HG03025 (cell line): ENCODE measurements around the gene TASOR2.

Experiments used
- ATAC-seq: cut with Tn5 transposase; IDR thresholded peaks from one replicate; pipeline ENCODE4 v1.9.1; 2021; ENCODE audit warnings: mild to moderate bottlenecking, moderate library complexity; ENCODE audit not compliant: unreplicated experiment, low FRiP score

Gene TASOR2

DNA sequence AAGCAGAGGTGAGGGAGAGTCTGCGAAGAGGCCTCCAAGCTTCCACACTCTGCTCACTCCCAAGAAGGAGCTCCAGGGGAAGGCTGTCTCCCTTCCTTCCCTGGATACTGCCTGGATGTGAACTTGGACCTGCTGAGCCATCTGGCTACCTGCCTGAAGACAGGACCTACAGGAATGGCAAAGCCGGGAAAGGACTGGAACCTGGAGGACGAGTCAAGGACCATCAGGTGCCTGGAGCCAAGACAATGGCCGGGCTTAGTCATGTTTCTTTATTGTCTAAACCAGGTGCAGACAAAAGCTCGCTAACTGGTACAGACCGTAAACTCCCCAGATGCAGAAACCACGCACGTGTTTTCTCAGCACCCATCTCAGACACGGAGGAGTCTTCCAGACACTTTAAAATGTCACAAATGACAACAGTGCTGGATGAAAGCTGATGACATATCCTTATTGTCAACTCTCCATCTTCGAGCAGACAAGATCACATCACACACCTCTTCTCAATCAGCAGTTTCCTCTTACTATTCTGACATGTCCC, 30.4 kb upstream of the TASOR2 start:
- ATAC-seq, result no peak

DNA sequence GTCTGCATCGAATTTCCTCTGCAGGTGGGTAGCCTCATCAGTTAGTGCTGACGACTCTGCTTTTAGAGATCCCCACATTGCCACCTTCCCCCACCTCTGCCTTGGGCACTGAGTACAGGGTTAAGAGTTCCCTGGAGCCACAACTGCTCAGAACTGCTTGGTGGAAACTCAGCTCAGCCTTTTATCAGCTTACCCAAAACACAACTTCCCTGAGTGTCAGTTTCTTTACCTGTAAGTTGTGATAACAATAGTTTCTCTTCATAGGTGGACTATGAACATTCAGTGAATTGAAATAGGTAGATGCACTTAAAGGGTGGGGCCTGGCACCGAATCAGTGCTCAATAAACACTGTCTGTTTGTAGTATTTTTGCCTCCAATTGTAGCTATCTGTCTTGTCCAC, 29.5 kb upstream of the TASOR2 start:
- ATAC-seq, result no peak

GRCh38 chr10:5656737-5657579, 27.7 kb upstream of the TASOR2 start:
- ATAC-seq, result no peak

DNA sequence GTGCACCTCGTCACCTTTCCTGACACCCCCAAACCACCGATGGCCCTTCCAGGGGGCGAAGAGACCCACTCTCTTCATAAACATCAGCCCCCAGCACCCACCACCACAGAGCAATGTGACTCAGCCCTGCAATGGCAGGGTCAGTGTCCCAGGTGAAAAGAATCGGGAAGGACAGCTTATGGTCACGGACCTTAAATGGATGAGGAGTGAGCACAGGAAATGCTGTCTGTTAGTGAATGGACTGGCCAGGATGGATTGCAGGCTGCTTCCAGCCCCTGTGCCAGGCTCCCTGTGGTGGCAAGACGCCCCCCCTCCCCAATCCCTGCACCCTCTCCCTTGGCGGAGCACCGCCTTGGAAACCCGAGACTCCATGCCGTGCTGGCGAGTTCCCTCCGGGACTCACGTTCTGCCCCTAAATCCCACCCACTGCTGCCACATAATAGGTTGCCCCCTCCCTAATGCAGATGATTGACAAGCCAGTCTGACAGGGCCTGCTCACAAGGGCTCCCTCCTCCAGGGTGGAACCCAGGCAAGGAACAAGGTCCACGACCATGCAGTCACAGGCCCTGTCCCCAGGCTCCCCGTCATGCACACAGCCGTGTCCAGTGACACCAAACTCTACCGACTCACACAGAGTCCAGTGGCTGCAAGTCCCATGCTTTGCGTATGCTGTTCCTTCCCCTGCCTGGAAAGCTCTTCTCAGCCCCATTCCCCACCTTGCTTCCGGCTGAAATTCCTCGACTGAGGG, 25.6 kb upstream of the TASOR2 start:
- no peak for ATAC-seq

GRCh38 chr10:5659702-5660528, 24.7 kb upstream of the TASOR2 start:
- ATAC-seq, result no peak

GRCh38 chr10:5661043-5661442, 23.6 kb upstream of the TASOR2 start:
- ATAC-seq, result no peak

- ATAC-seq, result no peak
These were observed 21.7 kb upstream of the TASOR2 start for GRCh38 chr10:5662708-5663579.

GRCh38 chr10:5663692-5664427, 20.8 kb upstream of the TASOR2 start:
- no peak for ATAC-seq

DNA sequence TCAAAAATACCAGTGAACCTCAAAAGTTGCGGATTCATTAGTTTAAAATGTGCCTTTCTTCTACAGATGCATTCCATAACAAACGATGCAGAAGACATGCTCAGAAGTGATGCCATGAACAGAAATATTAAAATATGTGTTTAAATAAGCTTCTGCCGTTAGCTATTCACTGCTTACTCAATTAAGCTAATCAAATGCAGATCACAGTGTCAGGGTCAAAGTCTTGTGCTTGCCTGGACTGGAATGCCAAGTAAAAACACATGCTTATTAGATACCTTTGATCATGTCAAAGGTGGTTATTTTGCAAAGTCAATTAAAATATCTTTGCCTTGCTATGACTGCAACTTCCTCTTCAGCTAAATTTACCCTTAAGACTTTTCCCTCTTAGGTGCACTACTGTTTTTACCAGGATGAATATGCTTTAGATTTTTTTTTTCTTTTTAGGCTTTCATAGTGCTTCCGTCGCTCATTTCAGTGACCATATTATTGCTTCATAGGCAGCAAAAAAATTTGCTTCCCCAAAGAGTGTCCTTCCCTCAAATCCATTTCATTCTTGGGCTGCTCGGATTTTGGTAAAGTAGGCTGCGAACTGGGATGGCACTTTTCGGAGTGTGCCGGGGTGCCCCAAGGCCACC, 19.1 kb upstream of the TASOR2 start:
- ATAC-seq, result no peak

- peak; percentile 70 for ATAC-seq
These were observed 18.4 kb upstream of the TASOR2 start, which contains the start of gene ASB13 for GRCh38 chr10:5666008-5666840. TSS of gene ASB13 (minus strand) at chr10:5666595. CDS start at chr10:5666551, 44 bp downstream.

DNA sequence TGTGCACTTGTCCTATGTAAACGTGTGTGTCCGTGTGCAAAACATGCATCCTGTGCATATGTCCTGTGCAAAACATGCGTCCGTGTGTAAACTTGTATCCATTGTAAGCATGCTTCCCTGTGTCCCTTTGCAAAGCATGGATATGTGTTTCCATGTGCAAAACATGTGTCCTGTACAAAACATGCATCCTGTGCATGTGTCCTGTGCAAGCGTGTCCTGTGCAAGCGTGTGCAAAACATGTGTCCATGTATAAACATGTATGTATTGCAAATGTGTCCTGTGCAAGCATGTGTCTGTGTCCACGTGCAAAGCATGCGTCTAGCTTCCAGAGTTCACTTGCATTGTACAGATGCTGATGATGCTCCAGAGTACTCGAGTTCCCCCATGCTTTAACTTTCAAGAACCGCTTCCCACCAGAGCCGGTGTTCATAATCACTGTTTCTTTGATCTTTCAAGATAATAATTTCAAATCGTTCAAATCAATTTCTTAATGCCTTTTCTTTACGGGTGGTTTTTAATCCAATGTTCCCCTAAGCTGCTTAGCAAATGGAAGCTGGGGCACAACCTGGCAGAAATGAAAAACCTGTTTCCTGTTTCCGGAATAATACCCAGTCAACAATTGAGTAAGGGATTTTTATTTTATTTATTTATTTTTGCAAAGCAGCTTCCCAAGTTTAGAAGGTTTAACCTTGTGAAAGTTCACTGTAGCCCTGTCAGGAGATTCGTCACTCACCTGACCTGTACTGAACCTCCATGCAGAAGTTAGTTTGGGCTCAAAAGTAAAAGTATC, 17.6 kb upstream of the TASOR2 start:
- no peak for ATAC-seq

DNA sequence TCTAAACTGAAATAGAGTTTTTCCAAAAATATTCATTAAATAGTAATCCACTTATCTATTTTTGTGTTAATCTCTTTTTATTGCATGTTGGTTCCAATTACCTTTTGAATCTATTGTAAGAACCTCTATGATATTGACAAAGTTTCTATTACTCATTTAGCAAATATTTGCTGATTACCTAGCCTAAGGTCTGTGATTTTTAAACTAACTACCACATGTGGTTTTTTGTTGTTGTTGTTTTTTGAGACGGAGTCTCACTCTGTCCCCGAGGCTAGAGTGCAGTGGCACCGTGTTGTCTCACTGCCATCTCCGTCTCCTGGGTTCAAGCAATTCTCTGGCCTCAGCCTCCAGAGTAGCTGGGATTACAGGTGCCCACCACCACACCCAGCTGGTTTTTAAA, 16.2 kb upstream of the TASOR2 start:
- ATAC-seq, result no peak

- ATAC-seq, result no peak
These were observed 15.0 kb upstream of the TASOR2 start for GRCh38 chr10:5669604-5670003.

DNA sequence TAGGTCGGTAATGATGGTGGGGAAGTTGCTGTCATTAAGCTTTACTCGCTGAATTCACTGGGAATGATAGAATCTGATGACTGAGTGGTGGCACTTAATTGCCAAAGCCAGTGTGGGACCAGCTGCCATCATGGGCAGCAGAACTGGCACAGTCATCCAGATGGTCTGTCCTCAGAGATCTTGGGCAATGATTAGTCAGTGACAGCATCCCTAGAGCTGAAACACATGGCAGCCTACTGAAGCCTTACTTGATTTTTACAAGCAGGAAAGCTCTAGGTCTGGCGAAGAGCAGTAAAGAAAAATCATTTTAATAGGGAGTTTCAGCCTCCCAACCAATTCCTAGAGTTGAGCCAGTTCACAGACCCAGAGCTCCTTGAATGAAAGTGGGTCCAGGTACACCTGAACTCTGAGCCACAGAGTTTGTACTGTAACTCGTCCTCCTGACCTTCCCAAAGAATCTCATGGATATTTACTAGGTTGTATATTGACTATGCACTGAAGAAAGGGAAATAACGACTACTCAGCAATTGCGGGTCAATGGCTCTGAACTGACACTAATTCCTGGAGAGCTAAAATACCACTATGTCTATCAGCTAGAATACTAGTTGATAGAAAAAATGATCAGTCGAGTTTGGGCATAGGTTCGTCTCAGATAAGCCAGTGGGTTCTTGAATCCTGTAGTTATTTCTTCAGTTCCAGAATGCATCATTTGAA, 13.8 kb upstream of the TASOR2 start:
- ATAC-seq, result no peak

DNA sequence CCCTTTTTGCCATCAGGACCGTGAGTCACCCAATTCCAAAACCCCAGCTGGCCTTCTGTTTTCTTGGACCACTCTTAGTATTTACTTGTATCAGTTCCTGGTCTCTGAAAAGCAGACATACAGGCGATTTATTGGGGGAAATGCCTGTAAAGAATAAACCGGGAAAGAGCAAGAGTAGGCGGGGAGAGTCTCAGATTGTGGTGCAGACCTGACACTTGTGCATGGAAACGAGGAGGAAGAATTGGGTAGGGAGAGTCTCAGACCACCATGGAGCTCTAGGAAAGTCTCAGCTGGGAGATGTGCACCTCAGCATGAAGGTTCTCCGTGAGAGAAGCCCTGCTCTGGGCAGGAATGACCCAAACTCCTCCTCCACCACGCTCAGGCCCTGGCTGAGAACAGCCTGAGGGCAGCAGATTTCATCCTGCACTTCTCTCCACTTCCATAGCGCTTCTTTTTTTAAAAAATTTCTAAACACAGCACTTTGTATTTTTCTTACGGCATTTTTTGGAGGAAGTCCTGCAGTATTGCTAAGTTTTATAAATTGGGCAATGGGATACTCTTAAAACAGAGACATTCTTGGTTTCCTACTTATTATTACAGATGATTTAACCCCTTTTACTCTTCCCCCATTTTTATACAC, 6.1 kb upstream of the TASOR2 start:
- ATAC-seq, result no peak

DNA sequence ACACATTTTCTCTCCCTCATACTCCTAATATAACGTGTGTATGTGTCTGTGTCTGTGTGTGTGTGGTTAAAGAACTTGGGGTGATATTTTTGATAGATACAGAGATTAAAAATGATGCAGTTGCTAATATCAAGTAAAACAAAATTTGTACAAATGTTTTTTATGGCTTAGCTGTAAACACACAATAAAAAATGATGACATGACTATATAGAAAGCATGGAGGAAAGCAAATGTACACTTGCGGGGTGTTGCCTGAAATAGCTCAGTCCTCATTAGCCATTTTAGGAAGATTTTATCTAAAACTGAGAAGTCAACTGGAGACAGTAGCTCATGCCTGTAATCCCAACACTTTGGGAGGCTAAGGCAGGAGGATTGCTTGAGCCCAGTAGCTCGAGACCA, 5.6 kb upstream of the TASOR2 start:
- no peak for ATAC-seq
